HK-2 (cell line): Measurements from ENCODE around the gene RASL11B.

Experiments used
- DNase-seq: peaks from one replicate; pipeline ENCODE4 v3.0.0-alpha.2; 2018; ENCODE audit not compliant: unreplicated experiment

Gene RASL11B

DNA sequence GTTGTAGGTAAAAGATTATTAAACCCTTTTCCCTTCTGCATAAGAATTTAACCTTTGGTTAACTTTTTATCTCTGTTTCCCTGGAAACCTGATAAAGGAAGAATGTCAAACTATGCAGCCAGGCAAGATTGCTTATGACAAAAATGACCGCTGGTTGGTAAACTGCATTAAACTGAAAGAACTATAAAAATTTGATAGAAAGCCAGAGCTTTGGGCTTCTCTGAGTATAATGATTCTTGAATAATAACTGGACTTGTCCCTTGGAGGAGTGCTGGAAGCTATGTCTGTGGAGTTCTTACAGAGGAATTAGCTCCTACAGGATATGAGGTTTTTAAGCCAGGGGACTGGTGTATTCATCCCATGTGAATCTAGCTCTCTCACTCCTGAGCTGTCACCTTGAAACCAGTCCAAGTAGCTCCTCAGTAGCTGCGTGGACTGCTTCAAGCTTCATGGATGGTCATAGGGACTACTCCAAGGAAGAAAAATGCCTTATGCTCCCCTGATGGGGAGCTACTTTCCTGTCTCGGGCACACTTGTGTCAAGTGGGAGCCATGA is 52.0 kb downstream of the RASL11B start:
- no peak for DNase-seq

DNA sequence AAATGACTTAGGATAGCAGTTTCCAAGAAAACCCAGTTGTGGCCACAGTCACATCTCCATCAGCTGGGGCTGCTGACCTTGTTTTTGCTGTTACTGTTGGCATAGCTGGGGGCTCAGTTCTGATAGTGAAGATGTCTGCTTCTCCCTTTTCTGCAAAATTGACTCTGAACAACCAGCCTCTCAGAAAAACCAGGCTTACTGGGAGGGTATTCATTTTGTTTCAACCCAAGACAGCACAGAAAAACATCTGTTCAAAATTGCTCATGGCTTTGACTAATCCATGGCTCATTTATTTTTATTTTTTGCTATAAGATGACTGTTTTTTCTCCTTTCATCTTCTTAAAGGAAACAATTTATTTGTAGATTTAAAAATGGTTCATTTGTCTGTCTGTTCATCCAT is 53.1 kb downstream of the RASL11B start:
- DNase-seq: no peak

DNA sequence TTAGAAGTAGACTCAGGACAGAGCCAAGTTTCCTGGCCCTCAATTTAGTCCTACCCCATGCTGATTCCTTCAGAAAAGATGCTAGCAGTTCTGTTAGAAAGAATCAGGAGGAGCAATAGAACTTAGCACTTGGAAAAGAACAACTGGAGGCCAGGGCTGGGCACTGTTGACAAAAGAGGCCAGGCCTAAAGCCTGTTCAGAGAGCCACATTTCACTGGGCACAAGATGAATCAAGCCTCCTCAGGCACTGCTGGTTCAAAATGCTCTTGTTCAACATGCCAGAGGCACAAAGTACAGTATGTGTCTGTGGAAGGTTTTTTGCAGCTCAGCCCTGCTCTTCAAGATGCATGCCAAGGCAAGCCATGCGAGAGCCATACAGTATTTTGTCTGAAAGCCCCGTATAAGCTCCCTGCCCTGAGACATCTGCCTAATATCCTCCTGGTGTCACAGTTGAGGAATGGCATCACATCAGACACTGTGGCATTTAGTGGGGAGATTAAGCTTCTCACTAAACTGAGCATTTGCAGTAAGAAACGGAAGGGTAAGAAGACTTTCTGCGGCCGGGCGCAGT is 53.7 kb downstream of the RASL11B start:
- no peak for DNase-seq
